Psoas muscle (tissue), 8 donors: ENCODE measurements around the gene PHF20. TPM values are rescaled to one million over a fixed set of nuclear protein-coding genes. Genes with fewer than 3 reads are reported as not detected.

Experiments used
- ATAC-seq, 4 donors: fragments of 200-7000 bp; cut with Tn5 transposase; one replicate each; pipeline ENCODE4 v1.9.1; 2020; ENCODE audit warnings: moderate library complexity in 3 of 4, mild to moderate bottlenecking in 2 of 4
- DNase-seq, 2 donors: peaks; one replicate each; pipeline ENCODE4 v3.0.0-alpha.2; 2020
- H3K27ac ChIP-seq: fragments of 200-600 bp; one replicate; pipeline ENCODE4 v1.8.0; 2022
- H3K27me3 ChIP-seq, 3 donors: fragments of 200-600 bp in 1 of 3; one replicate each; pipeline versions ENCODE4 v1.6.1 to v1.8.0; 2013 to 2022; ENCODE audit warnings: low read length in 2 of 3, mild to moderate bottlenecking in 2 of 3, moderate library complexity in 1 of 3; ENCODE audit not compliant: insufficient read depth in 3 of 3
- H3K36me3 ChIP-seq, 2 donors: fragments of 200-600 bp in 1 of 2; one replicate each; pipeline versions ENCODE4 v1.6.1 to v1.8.0; 2013 to 2022; ENCODE audit warnings: low read depth in 1 of 2, mild to moderate bottlenecking in 1 of 2, moderate library complexity in 1 of 2; ENCODE audit not compliant: insufficient read depth in 1 of 2
- H3K4me1 ChIP-seq: fragments of 200-600 bp; one replicate; pipeline ENCODE4 v1.8.0; 2022
- H3K4me3 ChIP-seq: fragments of 200-600 bp; one replicate; pipeline ENCODE4 v1.8.0; 2022; ENCODE audit warnings: mild to moderate bottlenecking
- H3K9me3 ChIP-seq: fragments of 200-600 bp; one replicate; pipeline ENCODE4 v1.8.0; 2022
- WGBS, 3 donors: extraction: QIAGEN DNeasy Blood & Tissue Kit; methylation state at CpG; one replicate each; pipeline versions ENCODE4 v1.1.6 to v1.1.7; 2013; 5-methylcytosine and 5-hydroxymethylcytosine counted together
- intact Hi-C, 2 donors: fragments of 100-400 bp; cut with DNase I; formaldehyde crosslinking; loops; one replicate each; pipeline versions ENCODE4 v1.11.0 to v1.14.2; 2022
- polyA plus RNA-seq, 3 donors: library from polyadenylated mRNA; stranded (reverse); fragments of 200-250 nt; gene quantifications; one replicate each; pipeline ENCODE4 v1.2.3, GENCODE V29; 2013
- total RNA-seq, 4 donors: library from RNA; stranded (reverse); fragmentation: NEBNext Ultra II Directional in 2 of 4; extraction: Animal tissue kit (Norgen Biotek cat#: 25700) in 2 of 4; gene quantifications; one replicate each; pipeline versions ENCODE4 v1.2.1 to v1.2.4, GENCODE V29; 2021 to 2023
- TF ChIP-seq, protein P1 (sequence below): fragments of 200-600 bp; IDR thresholded peaks from one replicate; pipeline ENCODE4 v1.8.0; 2022; ENCODE audit warnings: antibody characterized with exemption
- donor health status: healthy with polysubstance abuse.
- donor health status: DM: no; HTN: no; CAD: no; lungs with moderate emphysema.
- donor health status: Bipolar disorder and iron deficiency.
- donor health status: healthy.
- donor health status: DM: yes; HTN: yes; CAD: no.
- donor health status: DM: no; HTN: no; CAD: no.
- donor health status: DM: no; HTN: no; CAD: no.
- donor health status: DM: yes; HTN: yes; CAD: no.

PHF20 gene
- total and polyA plus RNA-seq, 7 donors = 32.1 to 97.9 (median 58.6) TPM

GRCh38 chr20:35901678-35902544, 130.1 kb downstream of the PHF20 start:
- ATAC-seq = peak; percentile 65 to 80 (median 74)
- 87 to 97% (median 88%) methylated on average over 4 of the region's 4 CpGs for WGBS, 3 donors
- peaks cover 2 to 8% of the 10 kb centered on the region in 2 donors for H3K36me3 ChIP-seq
- no peak overlapping the region for H3K4me3 ChIP-seq
- H3K27me3 ChIP-seq = no peaks in the 10 kb centered on the region
- H3K4me1 ChIP-seq = peaks cover 16% of the 10 kb centered on the region
- intact Hi-C loops = loop anchor here in 1 of 2 donors (10.0 kb wide), 1 partner anchor 307 kb away; no protein-coding TSS in a partner anchor
- TF ChIP-seq, protein P1, sequence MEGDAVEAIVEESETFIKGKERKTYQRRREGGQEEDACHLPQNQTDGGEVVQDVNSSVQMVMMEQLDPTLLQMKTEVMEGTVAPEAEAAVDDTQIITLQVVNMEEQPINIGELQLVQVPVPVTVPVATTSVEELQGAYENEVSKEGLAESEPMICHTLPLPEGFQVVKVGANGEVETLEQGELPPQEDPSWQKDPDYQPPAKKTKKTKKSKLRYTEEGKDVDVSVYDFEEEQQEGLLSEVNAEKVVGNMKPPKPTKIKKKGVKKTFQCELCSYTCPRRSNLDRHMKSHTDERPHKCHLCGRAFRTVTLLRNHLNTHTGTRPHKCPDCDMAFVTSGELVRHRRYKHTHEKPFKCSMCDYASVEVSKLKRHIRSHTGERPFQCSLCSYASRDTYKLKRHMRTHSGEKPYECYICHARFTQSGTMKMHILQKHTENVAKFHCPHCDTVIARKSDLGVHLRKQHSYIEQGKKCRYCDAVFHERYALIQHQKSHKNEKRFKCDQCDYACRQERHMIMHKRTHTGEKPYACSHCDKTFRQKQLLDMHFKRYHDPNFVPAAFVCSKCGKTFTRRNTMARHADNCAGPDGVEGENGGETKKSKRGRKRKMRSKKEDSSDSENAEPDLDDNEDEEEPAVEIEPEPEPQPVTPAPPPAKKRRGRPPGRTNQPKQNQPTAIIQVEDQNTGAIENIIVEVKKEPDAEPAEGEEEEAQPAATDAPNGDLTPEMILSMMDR = no peak
- H3K9me3 ChIP-seq = no peaks in the 10 kb centered on the region
- no peak for DNase-seq
- peak overlapping the region; percentile 65 for H3K27ac ChIP-seq

DNA sequence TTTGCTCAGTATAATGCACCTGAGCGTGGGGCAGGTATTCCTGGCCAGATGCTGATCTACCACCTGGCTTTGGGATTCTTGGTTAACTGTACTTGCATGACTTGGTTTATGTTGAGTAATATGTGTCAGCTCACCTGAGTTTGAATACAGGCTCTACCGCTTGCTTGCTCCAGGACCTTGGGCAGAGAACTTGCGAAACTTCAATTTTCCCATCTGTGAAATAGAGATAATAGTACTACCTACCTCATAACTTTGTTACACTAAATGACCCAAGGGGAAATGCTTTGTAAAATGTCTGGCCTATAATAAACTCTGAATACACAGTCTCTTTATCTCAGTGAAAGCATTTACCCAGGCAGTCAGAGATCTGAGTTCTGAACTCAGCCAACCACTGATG, 130.7 kb downstream of the PHF20 start:
- H3K4me3 ChIP-seq = no peak overlapping the region
- intact Hi-C loops = loop anchor here in 1 of 2 donors (10.0 kb wide), 1 partner anchor 308 kb away; no protein-coding TSS in a partner anchor
- H3K27me3 ChIP-seq = no peaks in the 10 kb centered on the region
- H3K4me1 ChIP-seq = peaks cover 23% of the 10 kb centered on the region
- peak overlapping the region; percentile 65 for H3K27ac ChIP-seq
- TF ChIP-seq, protein P1 = no peak
- H3K9me3 ChIP-seq = no peaks in the 10 kb centered on the region
- 95 to 99% (median 97%) methylated on average over 3 of the region's 3 CpGs for WGBS, 3 donors
- ATAC-seq (no peak), DNase-seq (no peak)
- H3K36me3 ChIP-seq = peaks cover 2 to 8% of the 10 kb centered on the region in 2 donors

DNA sequence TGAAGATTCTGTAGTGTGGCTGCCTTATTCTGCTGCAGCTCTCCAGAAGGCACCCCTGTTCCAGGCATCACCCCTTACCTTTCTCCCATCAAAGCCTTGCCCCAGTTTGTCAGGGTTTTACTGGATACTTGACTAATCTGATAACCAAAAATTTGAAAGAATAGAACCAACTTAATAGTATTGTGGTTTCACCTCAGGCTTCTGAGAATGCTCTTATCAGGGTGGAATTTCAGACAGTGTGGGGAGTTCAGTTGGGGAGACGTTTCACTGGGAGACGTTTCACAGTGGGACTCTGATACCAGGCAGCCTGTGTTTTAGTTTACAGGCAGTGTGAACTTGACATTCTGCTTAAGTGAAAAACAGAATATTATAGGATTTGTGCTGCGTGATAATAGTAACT, 132.0 kb downstream of the PHF20 start:
- TF ChIP-seq, protein P1 = no peak
- intact Hi-C loops = loop anchor here in 1 of 2 donors (10.0 kb wide), 1 partner anchor 309 kb away; no protein-coding TSS in a partner anchor
- no peaks in the 10 kb centered on the region for H3K27me3 ChIP-seq
- DNase-seq (no peak), ATAC-seq (no peak)
- peaks cover 27% of the 10 kb centered on the region for H3K4me1 ChIP-seq
- no peaks in the 10 kb centered on the region for H3K9me3 ChIP-seq
- H3K27ac ChIP-seq = no peak overlapping the region
- no peak overlapping the region for H3K4me3 ChIP-seq
- WGBS, 3 donors = 81 to 92% (median 90%) methylated on average over 3 of the region's 3 CpGs
- peaks cover 2 to 8% of the 10 kb centered on the region in 2 donors for H3K36me3 ChIP-seq

- H3K27me3 ChIP-seq = no peaks in the 10 kb centered on the region
- no peaks in the 10 kb centered on the region for H3K9me3 ChIP-seq
- 96 to 98% (median 97%) methylated on average over 4 of the region's 4 CpGs for WGBS, 3 donors
- no peaks in the 10 kb centered on the region for H3K36me3 ChIP-seq
- ATAC-seq = no peak
- TF ChIP-seq, protein P1 = no peak
- H3K27ac ChIP-seq = no peak overlapping the region
- peaks cover 27% of the 10 kb centered on the region for H3K4me1 ChIP-seq
- intact Hi-C loops = loop anchor here in 1 of 2 donors (10.0 kb wide), 1 partner anchor 310 kb away; no protein-coding TSS in a partner anchor
- DNase-seq = no peak
- H3K4me3 ChIP-seq = no peak overlapping the region
Measured at GRCh38 chr20:35904982-35905663, 133.3 kb downstream of the PHF20 start.
